ENCODE results near the gene SYNDIG1.

DNA sequence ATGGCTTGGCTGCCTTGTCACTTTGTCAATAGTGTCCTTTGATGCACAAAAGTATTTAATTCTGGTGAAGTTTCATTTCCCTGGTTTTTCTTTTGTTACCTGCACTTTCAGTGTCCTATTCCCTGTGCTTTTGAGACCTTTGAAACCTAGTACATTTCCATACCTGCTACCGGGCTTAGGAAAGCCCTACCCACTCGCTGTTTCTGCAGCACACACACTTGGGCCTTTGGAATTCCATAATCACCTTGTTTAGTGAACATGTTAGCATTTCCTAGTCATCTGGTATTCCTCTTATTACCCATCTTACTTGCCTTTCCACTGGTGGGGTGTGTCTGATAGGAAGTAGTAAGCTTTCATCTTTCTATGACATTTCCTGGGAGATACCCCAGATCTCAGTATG is 19.3 kb upstream of the SYNDIG1 start:
- TF ChIP-seq, protein P1, sequence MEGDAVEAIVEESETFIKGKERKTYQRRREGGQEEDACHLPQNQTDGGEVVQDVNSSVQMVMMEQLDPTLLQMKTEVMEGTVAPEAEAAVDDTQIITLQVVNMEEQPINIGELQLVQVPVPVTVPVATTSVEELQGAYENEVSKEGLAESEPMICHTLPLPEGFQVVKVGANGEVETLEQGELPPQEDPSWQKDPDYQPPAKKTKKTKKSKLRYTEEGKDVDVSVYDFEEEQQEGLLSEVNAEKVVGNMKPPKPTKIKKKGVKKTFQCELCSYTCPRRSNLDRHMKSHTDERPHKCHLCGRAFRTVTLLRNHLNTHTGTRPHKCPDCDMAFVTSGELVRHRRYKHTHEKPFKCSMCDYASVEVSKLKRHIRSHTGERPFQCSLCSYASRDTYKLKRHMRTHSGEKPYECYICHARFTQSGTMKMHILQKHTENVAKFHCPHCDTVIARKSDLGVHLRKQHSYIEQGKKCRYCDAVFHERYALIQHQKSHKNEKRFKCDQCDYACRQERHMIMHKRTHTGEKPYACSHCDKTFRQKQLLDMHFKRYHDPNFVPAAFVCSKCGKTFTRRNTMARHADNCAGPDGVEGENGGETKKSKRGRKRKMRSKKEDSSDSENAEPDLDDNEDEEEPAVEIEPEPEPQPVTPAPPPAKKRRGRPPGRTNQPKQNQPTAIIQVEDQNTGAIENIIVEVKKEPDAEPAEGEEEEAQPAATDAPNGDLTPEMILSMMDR (IDR thresholded peaks at IDR 0.05; ENCODE audit: poor library complexity, severe bottlenecking) = no peak
- TF ChIP-seq EP300 (conservative IDR thresholded peaks at IDR 0.05; ENCODE audit: poor library complexity, severe bottlenecking) (no peak), RAD21 (conservative IDR thresholded peaks at IDR 0.05) (no peak), SMC3 (conservative IDR thresholded peaks at IDR 0.05; ENCODE audit: poor library complexity) (no peak), POLR2AphosphoS5 (IDR thresholded peaks at IDR 0.05) (no peak)
- TF ChIP-seq, protein P2, sequence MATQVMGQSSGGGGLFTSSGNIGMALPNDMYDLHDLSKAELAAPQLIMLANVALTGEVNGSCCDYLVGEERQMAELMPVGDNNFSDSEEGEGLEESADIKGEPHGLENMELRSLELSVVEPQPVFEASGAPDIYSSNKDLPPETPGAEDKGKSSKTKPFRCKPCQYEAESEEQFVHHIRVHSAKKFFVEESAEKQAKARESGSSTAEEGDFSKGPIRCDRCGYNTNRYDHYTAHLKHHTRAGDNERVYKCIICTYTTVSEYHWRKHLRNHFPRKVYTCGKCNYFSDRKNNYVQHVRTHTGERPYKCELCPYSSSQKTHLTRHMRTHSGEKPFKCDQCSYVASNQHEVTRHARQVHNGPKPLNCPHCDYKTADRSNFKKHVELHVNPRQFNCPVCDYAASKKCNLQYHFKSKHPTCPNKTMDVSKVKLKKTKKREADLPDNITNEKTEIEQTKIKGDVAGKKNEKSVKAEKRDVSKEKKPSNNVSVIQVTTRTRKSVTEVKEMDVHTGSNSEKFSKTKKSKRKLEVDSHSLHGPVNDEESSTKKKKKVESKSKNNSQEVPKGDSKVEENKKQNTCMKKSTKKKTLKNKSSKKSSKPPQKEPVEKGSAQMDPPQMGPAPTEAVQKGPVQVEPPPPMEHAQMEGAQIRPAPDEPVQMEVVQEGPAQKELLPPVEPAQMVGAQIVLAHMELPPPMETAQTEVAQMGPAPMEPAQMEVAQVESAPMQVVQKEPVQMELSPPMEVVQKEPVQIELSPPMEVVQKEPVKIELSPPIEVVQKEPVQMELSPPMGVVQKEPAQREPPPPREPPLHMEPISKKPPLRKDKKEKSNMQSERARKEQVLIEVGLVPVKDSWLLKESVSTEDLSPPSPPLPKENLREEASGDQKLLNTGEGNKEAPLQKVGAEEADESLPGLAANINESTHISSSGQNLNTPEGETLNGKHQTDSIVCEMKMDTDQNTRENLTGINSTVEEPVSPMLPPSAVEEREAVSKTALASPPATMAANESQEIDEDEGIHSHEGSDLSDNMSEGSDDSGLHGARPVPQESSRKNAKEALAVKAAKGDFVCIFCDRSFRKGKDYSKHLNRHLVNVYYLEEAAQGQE (IDR thresholded peaks at IDR 0.05; ENCODE audit: borderline replicate concordance) = no peak
